Effector memory CD4-positive, alpha-beta T cell (primary cell): Measurements from ENCODE around the gene ID2.

Experiments used
- DNase-seq, 3 donors: peaks; one replicate each; pipeline ENCODE4 v3.0.0-alpha.2; 2020
- H3K27ac ChIP-seq: 2 replicates; pipeline ENCODE4 v1.7.0; 2013; ENCODE audit warnings: mild to moderate bottlenecking, low read length, moderate library complexity; ENCODE audit not compliant: insufficient read depth, poor library complexity, severe bottlenecking
- H3K27me3 ChIP-seq: replicated peaks from 2 replicates; pipeline ENCODE4 v1.7.0; 2013; ENCODE audit warnings: mild to moderate bottlenecking, low read length; ENCODE audit not compliant: insufficient read depth, control insufficient read depth, poor library complexity, severe bottlenecking
- H3K36me3 ChIP-seq: 2 replicates; pipeline ENCODE4 v1.7.0; 2013; ENCODE audit warnings: mild to moderate bottlenecking, low read length, moderate library complexity; ENCODE audit not compliant: control insufficient read depth, insufficient read depth
- H3K4me1 ChIP-seq: 2 replicates; pipeline ENCODE4 v1.7.0; 2013; ENCODE audit warnings: low read length, mild to moderate bottlenecking; ENCODE audit not compliant: control insufficient read depth, insufficient read depth, poor library complexity, severe bottlenecking
- H3K4me3 ChIP-seq: 2 replicates; pipeline ENCODE4 v1.7.0; 2013; ENCODE audit warnings: low read length, low read depth, mild to moderate bottlenecking; ENCODE audit not compliant: insufficient read depth, poor library complexity, severe bottlenecking
- H3K9me3 ChIP-seq: 2 replicates; pipeline ENCODE4 v1.7.0; 2013; ENCODE audit warnings: mild to moderate bottlenecking, low read length, moderate library complexity; ENCODE audit not compliant: control insufficient read depth

Gene ID2

GRCh38 chr2:8729939-8730338 lies 48.1 kb downstream of the ID2 start:
- Histone ChIP-seq H3K9me3 (no peaks in the 10 kb centered on the region), H3K4me1 (no peaks in the 10 kb centered on the region), H3K27me3 (no peaks in the 10 kb centered on the region), H3K36me3 (peaks cover 48% of the 10 kb centered on the region), H3K4me3 (no peak overlapping the region), H3K27ac (no peak overlapping the region)
- DNase-seq: no peak

GRCh38 chr2:8732601-8733000 lies 50.7 kb downstream of the ID2 start:
- Histone ChIP-seq H3K9me3 (no peaks in the 10 kb centered on the region), H3K36me3 (peaks cover 60% of the 10 kb centered on the region), H3K27me3 (no peaks in the 10 kb centered on the region), H3K27ac (no peak overlapping the region), H3K4me1 (no peaks in the 10 kb centered on the region), H3K4me3 (no peak overlapping the region)
- no peak for DNase-seq
